HG03457 (cell line): ENCODE measurements around the gene TMIGD1.

Experiments used
- ATAC-seq: cut with Tn5 transposase; IDR thresholded peaks from one replicate; pipeline ENCODE4 v1.9.1; 2021; ENCODE audit warnings: moderate number of reproducible peaks; ENCODE audit not compliant: unreplicated experiment

The TMIGD1 gene

GRCh38 chr17:30332057-30332542 lies 1.8 kb downstream of the TMIGD1 start:
- no peak for ATAC-seq

DNA sequence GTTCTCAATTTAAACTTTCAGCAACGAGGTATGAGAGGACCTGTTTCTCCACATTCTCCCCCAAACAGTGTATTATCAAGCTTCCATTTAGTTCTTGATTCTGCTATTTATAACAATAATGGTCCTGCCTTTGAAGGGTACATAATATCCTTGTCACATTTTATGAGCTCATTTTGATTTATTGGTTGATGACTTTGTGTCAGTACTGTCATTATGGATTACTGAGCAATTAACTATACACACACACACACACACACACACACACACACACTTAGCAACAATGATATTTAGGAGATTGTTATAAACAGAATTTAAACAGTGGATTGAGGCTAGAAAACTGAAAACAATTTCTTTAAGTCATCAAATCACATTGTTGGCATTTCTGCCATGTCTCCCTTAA lies 7.0 kb downstream of the TMIGD1 start:
- ATAC-seq: no peak

GRCh38 chr17:30324723-30325122 lies 9.1 kb downstream of the TMIGD1 start:
- ATAC-seq: no peak

DNA sequence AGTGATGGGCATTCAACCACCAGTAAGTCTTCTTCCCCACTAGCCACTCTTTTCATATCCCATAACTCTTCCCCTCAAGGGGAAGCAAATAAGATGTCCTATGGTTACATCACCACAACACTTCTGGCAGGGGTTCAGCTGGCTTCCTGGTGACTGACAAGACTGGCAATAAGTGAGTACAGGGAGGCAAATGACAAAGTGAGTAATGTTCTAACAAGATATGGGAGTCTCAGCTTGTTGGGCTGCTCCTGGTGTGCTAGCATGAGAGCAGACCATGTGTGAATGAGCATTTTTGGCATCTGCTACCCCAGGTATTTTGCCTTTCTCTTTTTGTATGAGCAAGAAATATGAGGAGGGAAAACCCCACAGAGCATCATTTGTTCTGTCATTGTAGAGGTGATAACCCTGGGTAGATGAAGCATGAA lies 9.9 kb downstream of the TMIGD1 start:
- ATAC-seq: no peak

DNA sequence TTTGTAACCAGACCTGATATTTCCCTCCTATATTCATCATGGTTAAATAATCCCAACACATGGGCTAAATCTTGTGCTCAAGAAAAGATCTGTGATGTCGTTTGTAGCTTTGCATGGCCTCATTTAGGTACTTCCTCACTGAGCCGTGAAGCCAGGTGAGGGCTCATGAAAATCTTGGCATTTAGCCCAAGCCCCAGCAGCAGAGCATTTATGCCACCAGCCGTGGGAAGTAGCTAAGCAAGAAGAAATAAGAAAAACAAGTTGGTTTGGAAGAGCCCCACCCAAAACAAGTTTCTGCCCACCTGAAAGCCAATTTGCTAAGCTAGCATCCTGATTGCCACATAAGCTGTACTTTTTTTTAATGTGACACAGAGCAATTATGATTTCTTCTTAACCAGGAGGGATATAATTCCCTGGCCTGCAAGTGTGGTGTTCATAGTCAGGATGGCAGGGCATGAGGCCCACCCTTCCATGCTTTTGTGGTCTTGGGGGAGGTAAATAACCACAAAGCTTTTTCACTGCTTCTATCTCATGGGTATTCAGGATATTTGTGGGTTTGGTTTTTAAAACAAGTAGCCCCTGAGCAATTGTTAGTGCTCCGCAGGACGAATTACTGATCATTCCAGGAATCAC lies 10.5 kb downstream of the TMIGD1 start:
- ATAC-seq: no peak

DNA sequence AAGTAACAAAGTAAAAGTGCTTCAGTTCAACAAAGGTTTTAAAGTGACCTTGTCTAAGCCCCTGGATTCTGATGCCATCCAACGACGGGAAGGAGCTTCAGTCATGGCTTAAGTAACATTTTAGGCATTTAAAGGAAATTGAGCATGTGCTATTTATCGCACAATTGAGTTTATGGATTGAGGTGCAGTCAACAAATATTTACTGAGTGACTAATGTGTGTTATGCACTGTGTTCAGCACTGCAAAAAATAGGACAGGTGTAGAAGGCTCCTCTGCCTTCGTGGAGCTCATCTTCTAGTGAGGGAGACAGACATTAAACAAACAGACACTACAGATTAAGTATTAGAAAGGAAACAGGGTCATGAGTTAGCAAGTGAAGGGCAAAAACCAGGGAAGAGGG lies 12.5 kb downstream of the TMIGD1 start:
- ATAC-seq: no peak

DNA sequence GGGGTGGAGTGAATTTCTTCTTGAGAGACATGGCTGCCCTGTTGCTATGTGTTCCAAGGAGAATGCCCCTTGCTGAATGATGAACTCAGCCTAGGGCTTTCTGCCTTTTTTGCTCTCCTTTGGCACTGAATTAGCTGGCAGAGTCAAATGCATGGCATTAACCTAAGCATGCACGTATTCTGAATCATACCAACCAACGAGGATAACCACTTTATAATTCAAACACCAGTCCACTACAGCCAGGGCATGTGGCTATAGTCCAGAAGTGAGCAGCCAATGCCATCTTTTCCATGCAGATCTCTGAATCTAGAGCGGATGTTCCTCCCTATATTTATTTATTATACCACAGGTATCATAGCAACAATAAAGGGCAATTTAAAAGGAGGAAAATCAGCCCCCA lies 15.7 kb downstream of the TMIGD1 start:
- no peak for ATAC-seq

DNA sequence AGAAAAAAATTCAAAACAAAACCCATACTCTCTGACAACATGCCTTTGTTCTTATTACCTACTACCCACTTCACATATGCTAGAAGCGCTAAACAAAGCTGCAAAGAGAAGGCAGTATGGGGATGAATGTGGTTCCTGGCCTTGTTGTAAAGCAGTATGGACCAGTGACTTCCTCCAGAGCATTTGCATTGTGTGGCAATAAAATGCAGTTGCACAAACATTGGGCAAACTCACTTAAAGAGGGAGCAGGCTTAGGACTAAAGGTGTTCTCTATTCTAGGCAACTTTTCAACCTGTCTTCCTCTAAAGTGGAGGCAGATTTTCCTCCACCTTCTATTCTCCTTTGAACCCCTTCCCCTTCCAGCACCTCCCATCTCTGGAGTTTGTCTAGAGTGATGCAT lies 17.1 kb downstream of the TMIGD1 start:
- no peak for ATAC-seq

DNA sequence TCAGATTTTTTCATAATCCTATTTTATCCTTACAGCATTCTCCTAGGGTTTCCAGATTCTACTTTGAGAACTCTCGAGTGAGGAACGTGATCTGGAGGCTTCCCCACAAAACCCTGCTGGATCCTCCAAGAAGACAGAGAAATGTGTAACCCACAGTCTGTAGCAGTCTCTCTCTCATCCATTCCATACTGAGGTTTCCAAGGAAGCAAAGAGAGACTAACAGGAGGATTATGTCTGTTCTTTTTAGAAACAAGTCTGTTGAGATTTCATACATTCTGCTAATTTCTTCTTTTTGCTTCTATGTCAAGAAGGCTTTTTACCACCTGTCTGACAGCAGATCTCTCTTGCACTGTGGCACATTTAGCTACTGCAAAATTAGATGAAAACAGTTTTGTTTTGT lies 18.8 kb downstream of the TMIGD1 start:
- ATAC-seq: no peak

DNA sequence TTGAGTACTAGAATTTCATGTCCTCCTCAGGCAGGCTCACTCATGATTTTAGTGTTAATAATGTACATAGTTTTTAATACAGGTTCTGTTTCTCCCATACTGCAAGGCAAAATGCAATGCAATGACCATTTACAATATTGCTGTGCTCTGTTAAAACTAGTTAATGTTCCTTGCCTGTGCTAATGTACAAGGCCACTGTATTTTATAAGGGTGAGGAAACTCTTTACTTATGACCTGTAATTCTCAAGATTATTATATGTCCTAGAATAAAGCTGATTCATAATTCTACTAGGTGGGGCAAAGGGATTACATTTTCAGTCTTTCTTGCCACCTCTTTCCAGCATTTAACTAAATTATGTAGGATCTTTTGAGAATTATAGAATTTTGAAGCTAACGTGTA lies 19.4 kb downstream of the TMIGD1 start:
- ATAC-seq: no peak

GRCh38 chr17:30312226-30312625 lies 21.6 kb downstream of the TMIGD1 start:
- no peak for ATAC-seq

DNA sequence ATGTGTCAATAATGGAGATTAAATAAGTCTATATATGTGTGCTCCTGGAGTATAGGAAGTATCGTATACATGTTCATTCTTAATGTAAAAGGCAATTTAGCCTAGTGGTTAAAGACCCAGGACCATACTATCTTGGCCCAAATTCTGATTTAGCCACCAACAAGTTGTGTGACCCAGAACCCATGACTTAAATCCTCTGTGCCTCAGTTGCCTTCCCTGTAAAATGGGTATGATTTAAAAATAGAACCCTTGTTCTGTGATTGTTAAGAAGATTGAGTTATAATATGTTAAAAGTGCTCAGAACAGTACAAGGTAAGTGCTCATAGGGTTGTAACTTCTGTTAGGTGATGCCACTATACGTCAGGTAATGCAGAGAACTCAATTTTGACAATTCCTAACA lies 23.3 kb downstream of the TMIGD1 start:
- ATAC-seq: no peak

DNA sequence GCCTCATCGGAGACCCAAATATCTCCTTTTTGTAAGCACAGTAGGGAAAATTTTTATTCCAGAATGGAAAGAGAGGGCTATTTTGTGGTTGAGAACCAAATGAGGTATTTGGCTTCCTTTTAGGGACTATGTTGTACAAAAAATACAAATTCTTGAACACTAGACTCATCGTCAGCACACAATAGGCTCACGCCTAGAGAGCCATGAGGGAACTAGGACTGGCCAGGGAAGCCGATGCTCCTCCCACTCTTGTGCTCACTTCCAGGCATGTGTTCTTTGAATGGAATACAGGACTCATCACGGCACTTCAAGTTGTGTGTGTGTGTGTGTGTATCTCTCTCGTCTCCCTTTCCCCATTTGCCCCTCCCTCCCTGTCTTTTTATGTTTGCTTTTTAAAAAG lies 24.3 kb downstream of the TMIGD1 start:
- no peak for ATAC-seq

DNA sequence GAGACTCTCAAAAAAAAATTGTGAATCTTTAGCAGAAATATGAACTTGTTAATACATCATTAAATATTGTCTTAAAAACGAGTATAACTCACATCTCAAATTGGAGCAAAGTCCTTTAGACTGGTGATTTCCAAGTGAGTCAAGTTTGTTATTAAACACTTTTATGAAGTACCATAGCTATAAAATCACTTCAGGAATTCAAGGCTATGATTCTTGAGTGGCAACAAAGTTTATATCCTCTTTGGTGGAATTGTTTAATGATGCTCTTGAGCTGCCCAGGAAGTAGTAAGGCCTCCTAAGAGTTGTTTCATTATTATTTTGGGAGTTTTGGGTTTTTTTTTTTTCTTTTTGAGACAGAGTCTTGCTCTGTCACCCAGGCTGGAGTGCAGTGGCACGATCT lies 25.5 kb downstream of the TMIGD1 start:
- ATAC-seq: no peak

GRCh38 chr17:30304778-30305177 lies 29.1 kb downstream of the TMIGD1 start:
- no peak for ATAC-seq

DNA sequence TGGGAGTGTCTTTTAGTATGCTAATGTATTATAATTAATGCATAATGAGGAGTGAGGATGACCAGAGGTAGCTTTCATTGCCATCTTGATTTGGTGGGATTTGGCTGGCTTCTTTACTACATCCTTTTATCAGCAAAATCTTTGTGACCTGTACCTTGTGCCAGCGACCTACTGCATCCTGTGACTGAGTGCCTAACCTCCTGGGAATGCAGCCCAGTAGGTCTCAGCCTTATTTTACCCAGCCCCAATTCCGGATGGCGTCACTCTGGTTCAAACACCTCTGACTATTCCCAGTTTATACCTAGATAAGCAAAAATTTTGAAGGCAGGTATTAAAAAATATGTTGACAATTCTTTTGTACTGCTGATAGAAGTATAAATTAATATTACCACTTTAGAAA lies 31.6 kb downstream of the TMIGD1 start:
- no peak for ATAC-seq

DNA sequence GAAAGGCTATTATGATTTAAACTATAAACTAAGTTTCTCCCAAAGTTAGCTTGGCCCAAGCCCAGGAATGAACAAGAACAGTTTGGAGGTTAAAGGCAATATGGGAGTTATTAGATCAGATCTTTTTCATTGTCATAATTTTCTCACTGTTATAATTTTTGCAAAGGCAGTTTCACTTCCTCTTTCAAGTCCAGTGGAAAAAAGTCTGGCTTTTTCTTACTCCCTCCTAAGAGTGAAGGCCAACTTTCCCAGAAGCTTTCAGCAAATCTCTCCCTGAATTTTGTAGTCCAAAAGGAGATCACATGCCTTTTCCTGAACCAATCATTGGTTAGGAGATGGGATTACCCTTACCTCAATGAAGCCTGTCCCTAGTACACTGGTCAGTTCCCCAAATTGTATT lies 33.0 kb downstream of the TMIGD1 start:
- ATAC-seq: no peak

GRCh38 chr17:30299000-30299399 lies 34.9 kb downstream of the TMIGD1 start:
- ATAC-seq: no peak

DNA sequence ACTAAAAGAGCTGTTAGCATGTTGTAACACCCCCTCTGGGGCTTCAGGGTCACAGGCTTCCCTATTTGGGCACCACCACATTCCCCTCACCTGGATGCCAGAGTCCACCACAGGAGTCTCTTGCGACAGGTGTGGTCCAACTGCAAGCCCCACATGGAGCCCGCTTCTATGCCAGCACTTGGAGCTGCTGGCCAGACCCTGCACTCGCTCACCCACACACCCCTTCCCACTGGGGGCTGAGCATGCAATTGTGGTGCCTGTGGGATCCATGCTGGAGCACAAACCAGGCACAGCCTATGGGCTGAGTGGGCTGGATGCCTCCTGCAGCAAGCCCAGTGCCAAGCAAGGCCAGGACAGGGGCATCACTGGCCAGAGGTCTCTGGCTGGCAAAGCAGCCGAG lies 36.1 kb downstream of the TMIGD1 start:
- ATAC-seq: no peak

DNA sequence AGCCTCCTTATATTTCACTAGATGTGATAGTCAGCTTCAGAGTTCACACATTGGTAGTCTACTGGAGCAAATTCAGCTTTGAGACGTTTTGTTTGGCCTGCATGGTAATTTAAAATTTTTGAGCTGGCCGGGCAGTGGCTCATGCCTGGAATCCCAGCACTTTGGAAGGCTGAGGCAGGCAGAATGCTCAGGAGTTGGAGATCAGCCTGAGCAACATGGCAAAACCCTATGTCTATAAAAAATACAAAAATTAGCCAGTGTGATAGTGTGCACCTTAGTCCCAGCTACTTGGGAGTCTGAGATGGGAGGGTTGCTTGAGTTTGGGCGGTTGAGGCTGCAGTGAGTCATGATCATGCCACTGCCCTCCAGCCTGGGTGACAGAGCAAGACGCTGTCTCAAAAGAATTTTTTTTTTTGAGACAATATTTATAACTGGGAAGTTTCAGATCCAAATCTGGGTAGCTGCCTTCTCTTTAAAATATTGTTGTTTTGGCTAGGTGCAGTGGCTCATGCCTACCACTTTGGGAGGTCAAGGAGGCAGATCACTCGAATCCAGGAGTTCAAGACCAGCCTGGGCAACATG lies 37.3 kb downstream of the TMIGD1 start:
- ATAC-seq: no peak

DNA sequence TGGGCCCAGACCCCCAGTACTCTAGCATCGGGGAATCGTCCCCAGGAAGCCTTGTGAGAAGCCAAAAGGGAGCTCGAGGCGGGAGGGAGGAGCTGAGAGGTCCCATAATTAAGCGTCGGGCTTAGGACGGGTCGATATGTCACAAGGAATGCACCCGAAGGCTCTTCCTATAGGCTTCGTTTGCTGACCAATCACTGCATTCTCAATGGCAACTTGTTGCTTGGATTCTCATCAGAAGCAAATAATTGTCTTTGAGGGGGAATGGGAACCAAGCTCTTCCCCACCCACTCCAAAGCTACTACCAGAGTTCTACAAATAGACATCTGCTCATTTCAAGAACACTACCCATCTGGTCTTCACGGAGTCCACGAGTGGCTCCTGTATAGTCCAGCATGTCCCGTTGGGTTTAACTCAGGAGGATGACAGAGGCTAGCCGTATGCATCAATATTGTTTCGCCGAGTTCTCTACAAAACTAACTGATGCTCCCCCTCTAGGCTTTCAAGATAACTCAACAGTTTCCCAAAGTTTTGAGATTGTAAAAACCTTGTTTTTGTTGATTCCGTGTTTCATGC lies 41.5 kb downstream of the TMIGD1 start:
- ATAC-seq: no peak

DNA sequence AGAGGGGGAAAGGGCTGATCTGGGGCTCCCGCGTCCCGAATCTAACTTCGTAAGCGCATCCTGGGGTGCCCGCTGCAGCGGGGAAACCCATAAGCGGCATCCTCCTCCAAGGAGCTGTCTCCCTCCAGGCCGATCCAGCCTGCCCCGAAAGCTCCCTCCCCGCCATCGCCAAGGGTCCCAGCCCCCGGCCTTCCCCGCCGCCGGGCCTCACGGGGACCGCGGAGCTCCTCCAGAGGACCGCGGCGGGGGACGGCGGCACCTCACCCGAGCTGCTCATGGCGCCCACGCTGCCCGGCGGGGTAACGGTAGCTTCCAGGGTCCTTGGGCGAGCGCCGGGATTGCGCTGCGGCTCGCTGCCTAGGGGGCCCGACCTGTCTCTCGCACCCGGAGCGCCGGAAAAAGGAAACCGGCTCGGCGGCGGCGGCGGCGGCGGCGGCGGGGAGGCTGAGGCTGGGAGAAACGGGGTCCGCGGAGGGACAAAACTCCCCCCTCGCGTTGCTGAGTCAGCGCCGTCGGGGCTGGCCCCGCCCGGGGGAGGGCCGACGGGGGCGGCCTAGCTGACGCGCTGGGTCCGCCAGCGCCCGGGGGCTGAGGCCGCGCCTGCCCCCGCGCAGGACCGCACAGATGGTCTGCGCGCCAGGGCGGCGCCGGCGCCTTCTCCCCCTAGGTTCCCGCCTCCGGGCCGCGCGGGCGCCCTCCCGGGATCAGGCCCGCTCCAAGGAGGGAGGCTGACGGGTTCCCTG lies 42.1 kb downstream of the TMIGD1 start, which contains the start of gene BLMH:
Gene BLMH (minus strand): TSS at position 402 of the 743 bp plus-strand sequence. CDS start 125 bp downstream, at position 277.
- ATAC-seq: no peak
